Neural cell (in vitro differentiated cells): Measurements from ENCODE around the gene MEGF6. TPM values are rescaled to one million over a fixed set of nuclear protein-coding genes. Genes with fewer than 3 reads are reported as not detected.

Source experiments
- H2AFZ ChIP-seq: fragments of 200-600, 300-800 bp; sonication (generic), shearing (Covaris generic); 2 replicates; pipeline ENCODE4 v1.6.0; 2014; ENCODE audit warnings: low read depth, mild to moderate bottlenecking, antibody characterized with exemption, low read length, moderate library complexity
- H3F3A ChIP-seq: fragments of 200-600 bp; shearing (Covaris generic); 2 replicates; pipeline ENCODE4 v1.6.1; 2016; ENCODE audit warnings: mild to moderate bottlenecking, moderate library complexity, mixed read lengths, antibody characterized with exemption, low read length; ENCODE audit not compliant: insufficient read depth, poor library complexity, severe bottlenecking
- H3K27ac ChIP-seq: fragments of 200-600, 300-800 bp; sonication (generic), shearing (Covaris generic); 2 replicates; pipeline ENCODE4 v1.5.1; 2014; ENCODE audit warnings: mild to moderate bottlenecking, low read length, moderate library complexity
- H3K27me3 ChIP-seq: fragments of 300-800, 200-600 bp; sonication (generic), shearing (Covaris generic); 2 replicates; pipeline ENCODE4 v1.6.0; 2014; ENCODE audit warnings: mild to moderate bottlenecking, low read depth, low read length, moderate library complexity; ENCODE audit not compliant: insufficient read depth
- H3K36me3 ChIP-seq: fragments of 300-800, 200-600 bp; sonication (generic), shearing (Covaris generic); 2 replicates; pipeline ENCODE4 v1.5.1; 2014; ENCODE audit warnings: mild to moderate bottlenecking, antibody characterized with exemption, low read length, moderate library complexity; ENCODE audit not compliant: insufficient read depth
- H3K4me2 ChIP-seq: fragments of 300-800, 200-600 bp; sonication (generic), shearing (Covaris generic); 2 replicates; pipeline ENCODE4 v1.6.0; 2014; ENCODE audit warnings: mild to moderate bottlenecking, low read length
- H3K4me3 ChIP-seq: fragments of 300-800, 200-600 bp; sonication (generic), shearing (Covaris generic); 2 replicates; pipeline ENCODE4 v1.5.1; 2014; ENCODE audit warnings: mild to moderate bottlenecking, low read length, moderate library complexity
- H3K79me2 ChIP-seq: fragments of 200-600 bp; shearing (Covaris generic); replicated peaks from 2 replicates; pipeline ENCODE4 v1.6.0; 2014; ENCODE audit warnings: mild to moderate bottlenecking, low read length, moderate library complexity; ENCODE audit not compliant: insufficient read depth
- H3K9ac ChIP-seq: fragments of 300-800, 200-600 bp; sonication (generic), shearing (Covaris generic); 2 replicates; pipeline ENCODE4 v1.6.1; 2016; ENCODE audit warnings: mild to moderate bottlenecking, low read length, mixed read lengths
- H3K9me2 ChIP-seq: fragments of 200-600 bp; shearing (Covaris generic); 2 replicates; pipeline ENCODE4 v1.6.1; 2016; ENCODE audit warnings: mild to moderate bottlenecking, low read length, mixed read lengths; ENCODE audit not compliant: insufficient read depth
- H3K9me3 ChIP-seq: fragments of 200-600, 300-800 bp; sonication (generic), shearing (Covaris generic); 2 replicates; pipeline ENCODE4 v1.6.1; 2016; ENCODE audit warnings: mild to moderate bottlenecking, mixed run types, low read length, moderate library complexity, mixed read lengths
- H4K20me1 ChIP-seq: fragments of 200-600 bp; shearing (Covaris generic); 2 replicates; pipeline ENCODE4 v1.6.1; 2016; ENCODE audit warnings: mild to moderate bottlenecking, mixed run types; ENCODE audit not compliant: insufficient read depth
- CTCF ChIP-seq: fragments of 450-650 bp; IDR thresholded peaks from 2 replicates; pipeline ENCODE4 v1.5.1; 2014; ENCODE audit warnings: antibody characterized with exemption, mild to moderate bottlenecking, moderate library complexity; ENCODE audit not compliant: poor library complexity, severe bottlenecking
- EP300 ChIP-seq: fragments of 450-650 bp; conservative IDR thresholded peaks from 2 replicates; pipeline ENCODE4 v1.6.1; 2014; ENCODE audit warnings: antibody characterized with exemption, mild to moderate bottlenecking, moderate library complexity; ENCODE audit not compliant: poor library complexity, severe bottlenecking
- EZH2 ChIP-seq: fragments of 200-600, 300-800 bp; shearing (Covaris generic), sonication (generic); IDR thresholded peaks from 2 replicates; pipeline ENCODE4 v1.6.1; 2014; ENCODE audit warnings: antibody characterized with exemption, low read length, borderline replicate concordance, mild to moderate bottlenecking; ENCODE audit not compliant: insufficient read depth, poor library complexity, severe bottlenecking
- MXI1 ChIP-seq: fragments of 450-650 bp; conservative IDR thresholded peaks from 2 replicates; pipeline ENCODE4 v1.6.1; 2014; ENCODE audit warnings: antibody characterized with exemption, mild to moderate bottlenecking; ENCODE audit not compliant: poor library complexity, severe bottlenecking
- POLR2AphosphoS5 ChIP-seq: IDR thresholded peaks from 2 replicates; pipeline ENCODE4 v1.6.1; 2012
- RAD21 ChIP-seq: fragments of 450-650 bp; conservative IDR thresholded peaks from 2 replicates; pipeline ENCODE4 v1.6.1; 2014; ENCODE audit warnings: antibody characterized with exemption, mild to moderate bottlenecking, moderate library complexity
- REST ChIP-seq: IDR thresholded peaks from 2 replicates; pipeline ENCODE4 v1.6.1; 2012; ENCODE audit warnings: borderline replicate concordance
- SMC3 ChIP-seq: fragments of 450-650 bp; conservative IDR thresholded peaks from 2 replicates; pipeline ENCODE4 v1.6.1; 2014; ENCODE audit warnings: antibody characterized with exemption, mild to moderate bottlenecking, moderate library complexity; ENCODE audit not compliant: poor library complexity
- TAF1 ChIP-seq: IDR thresholded peaks from 2 replicates; pipeline ENCODE4 v1.6.1; 2012; ENCODE audit warnings: low read depth
- polyA plus RNA-seq: library from polyadenylated mRNA; depleted of rRNA; stranded (reverse); fragments of >200 nt; gene quantifications from 2 replicates; pipeline ENCODE4 v1.2.3, GENCODE V29; 2014

The MEGF6 gene
- polyA plus RNA-seq, 1 donor from 2014 or later: 6.0 TPM

GRCh38 chr1:3476666-3477065, 134.6 kb downstream of the MEGF6 start:
- TF ChIP-seq EP300: no peak
- TF ChIP-seq MXI1: no peak
- TF ChIP-seq POLR2AphosphoS5: no peak
- no peak overlapping the region for H3K27ac ChIP-seq
- H4K20me1 ChIP-seq: no peaks in the 10 kb centered on the region
- no peaks in the 10 kb centered on the region for H3K9me2 ChIP-seq
- no peaks in the 10 kb centered on the region for H3K9me3 ChIP-seq
- H3K4me3 ChIP-seq: no peak overlapping the region
- H2AFZ ChIP-seq: no peak overlapping the region
- no peak overlapping the region for H3K4me2 ChIP-seq
- no peak overlapping the region for H3K9ac ChIP-seq
- no peaks in the 10 kb centered on the region for H3K36me3 ChIP-seq
- H3K27me3 ChIP-seq: no peaks in the 10 kb centered on the region
- no peaks in the 10 kb centered on the region for H3K79me2 ChIP-seq
- H3F3A ChIP-seq: no peaks in the 10 kb centered on the region

- no peaks in the 10 kb centered on the region for H3F3A ChIP-seq
- H2AFZ ChIP-seq: no peak overlapping the region
- H3K9ac ChIP-seq: no peak overlapping the region
- TF ChIP-seq TAF1 (no peak), EP300 (no peak), RAD21 (no peak), SMC3 (no peak), MXI1 (no peak), POLR2AphosphoS5 (no peak), REST (no peak), EZH2 (no peak), CTCF (no peak)
- H3K4me2 ChIP-seq: no peak overlapping the region
- no peaks in the 10 kb centered on the region for H3K79me2 ChIP-seq
- H3K27ac ChIP-seq: no peak overlapping the region
- no peaks in the 10 kb centered on the region for H3K36me3 ChIP-seq
- H3K9me3 ChIP-seq: no peaks in the 10 kb centered on the region
- H3K4me3 ChIP-seq: no peak overlapping the region
- H3K27me3 ChIP-seq: no peaks in the 10 kb centered on the region
- H3K9me2 ChIP-seq: no peaks in the 10 kb centered on the region
- no peaks in the 10 kb centered on the region for H4K20me1 ChIP-seq
Measured at GRCh38 chr1:3475839-3476573, 135.3 kb downstream of the MEGF6 start.
